ENCODE results near the gene TIMM17B. TPM values are rescaled to one million over a fixed set of nuclear protein-coding genes. Genes with fewer than 3 reads are reported as not detected.

The TIMM17B gene
- total and polyA plus RNA-seq, 2 of the 8 experiments (the other 6 are each of a cell fraction or from before 2014, with no cell fraction given) = 77.8 to 246 TPM

- H3K23ac ChIP-seq (ENCODE audit: insufficient read length) = no peak overlapping the region
- H4K5ac ChIP-seq (ENCODE audit: insufficient read length, low read depth, low read length) = no peak overlapping the region
- H3K4ac ChIP-seq (replicated peaks; ENCODE audit: insufficient read length, low read depth, low read length) = no peak overlapping the region
- no peak for TF ChIP-seq GABPA (IDR thresholded peaks at IDR 0.05; ENCODE audit: borderline replicate concordance, insufficient read depth, low read length)
- no peak for TF ChIP-seq JUN (IDR thresholded peaks at IDR 0.05; ENCODE audit: low read depth, low read length)
- no peak for TF ChIP-seq RFX5 (IDR thresholded peaks at IDR 0.05; ENCODE audit: borderline replicate concordance, low read depth, low read length)
- TF ChIP-seq, protein P1, sequence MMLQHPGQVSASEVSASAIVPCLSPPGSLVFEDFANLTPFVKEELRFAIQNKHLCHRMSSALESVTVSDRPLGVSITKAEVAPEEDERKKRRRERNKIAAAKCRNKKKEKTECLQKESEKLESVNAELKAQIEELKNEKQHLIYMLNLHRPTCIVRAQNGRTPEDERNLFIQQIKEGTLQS (IDR thresholded peaks at IDR 0.05; ENCODE audit: insufficient read depth, low read depth, low read length) = no peak
- TF ChIP-seq CHD1 (IDR thresholded peaks at IDR 0.05; ENCODE audit: low read depth, low read length) = no peak
- TF ChIP-seq TCF12 (IDR thresholded peaks at IDR 0.05; ENCODE audit: low read depth, low read length) = no peak
- no peak for TF ChIP-seq CBX5 (IDR thresholded peaks at IDR 0.05; ENCODE audit: low read depth, low read length)
- TF ChIP-seq CHD2 (IDR thresholded peaks at IDR 0.05; ENCODE audit: low read length) = no peak
- TF ChIP-seq EGR1 (IDR thresholded peaks at IDR 0.05; ENCODE audit: borderline replicate concordance, low read depth, low read length) = no peak
- H2BK15ac ChIP-seq (ENCODE audit: low read length) = no peak overlapping the region
- H3K56ac ChIP-seq (replicated peaks; ENCODE audit: insufficient read length, low read depth, low read length) = no peak overlapping the region
- H3K23me2 ChIP-seq (ENCODE audit: low read depth, low read length) = no peaks in the 10 kb centered on the region
- H4K8ac ChIP-seq (ENCODE audit: extremely low read depth, insufficient read depth, low read length) = no peak overlapping the region
- H3K9ac ChIP-seq (replicated peaks in 1 of 4; ENCODE audit: extremely low read depth in 1 of 4, low read depth in 3 of 4, low read length in 3 of 4) = no peak overlapping the region
- peaks cover 6 to 33% (median 16%) of the 10 kb centered on the region in 4 experiments; a peak in 6 of 8 replicates for H3K36me3 ChIP-seq (ENCODE audit: control insufficient read depth in 2 of 4, insufficient read depth in 4 of 4, low read length in 3 of 4)
- ChIA-PET CTCF (ENCODE audit: partially characterized antibody) (interaction anchor here (0.6 to 1.6 kb wide), 2 partner anchors 34 to 128 kb away, joined by 3 to 4 read pairs; no protein-coding TSS in a partner anchor), POLR2A (ENCODE audit: partially characterized antibody) (interaction anchor here (0.9 to 30.9 kb wide), 13 partner anchors 8 to 252 kb away, joined by 3 to 572 read pairs (median 4); partner anchors contain the start of gene SLC35A2)
- H2BK5ac ChIP-seq (ENCODE audit: low read depth, low read length) = no peak overlapping the region
- no peak overlapping the region for H2BK120ac ChIP-seq (replicated peaks; ENCODE audit: low read depth, low read length)
- H3K18ac ChIP-seq (ENCODE audit: extremely low read depth, low read length) = no peak overlapping the region
- no peak overlapping the region for H3K27ac ChIP-seq (ENCODE audit: low read depth, low read length)
- H3K14ac ChIP-seq (ENCODE audit: insufficient read length) = no peak overlapping the region
- peaks cover 0 to 6% (median 0%) of the 10 kb centered on the region in 4 experiments; a peak in 1 of 7 replicates for H3K4me1 ChIP-seq (replicated peaks in 1 of 4; ENCODE audit: control insufficient read depth in 3 of 4, insufficient read depth in 4 of 4, low read length in 3 of 4)
- no peak overlapping the region for H3K4me3 ChIP-seq (ENCODE audit: extremely low read depth in 1 of 4, insufficient read depth in 2 of 4, low read depth in 3 of 4, low read length in 4 of 4)
- FAIRE-seq (no peak), DNase-seq (ENCODE audit: low read depth in 1 of 2, low spot score in 2 of 2) (no peak)
- H3K79me1 ChIP-seq (ENCODE audit: low read depth, low read length) = no peaks in the 10 kb centered on the region
- H3K79me2 ChIP-seq (ENCODE audit: control insufficient read depth in 1 of 2, insufficient read depth in 2 of 2, low read length in 2 of 2) = peaks cover 0 to 10% of the 10 kb centered on the region in 2 experiments; a peak in 1 of 4 replicates
- no peak overlapping the region for H2BK20ac ChIP-seq (ENCODE audit: low read length)
- 95% methylated on average over 6 of the region's 6 CpGs; no CpG with 5 or more reads in 1 of the 2 experiments for WGBS, 2 experiments (ENCODE audit: extremely low coverage in 1 of 2, insufficient coverage in 1 of 2, insufficient read length in 1 of 2, insufficient replicate concordance in 2 of 2, low coverage in 1 of 2, low lambda C conversion rate in 2 of 2, missing lambda C conversion rate in 1 of 2)
- no peaks in the 10 kb centered on the region for H3K27me3 ChIP-seq (replicated peaks in 1 of 4; ENCODE audit: control insufficient read depth in 3 of 4, extremely low read depth in 1 of 4, insufficient read depth in 3 of 4, low read length in 3 of 4)
- H3K4me2 ChIP-seq (ENCODE audit: insufficient read depth in 1 of 2, low read depth in 2 of 2, low read length in 2 of 2) = no peak overlapping the region
- H2BK12ac ChIP-seq (ENCODE audit: low read depth, low read length) = no peak overlapping the region
- no peak overlapping the region for H2AK5ac ChIP-seq (ENCODE audit: low read depth, low read length)
- no peak overlapping the region for H4K91ac ChIP-seq (replicated peaks; ENCODE audit: insufficient read length, low read length)
- H2AFZ ChIP-seq (ENCODE audit: low read length) = no peak overlapping the region
- H3K9me3 ChIP-seq (ENCODE audit: insufficient read depth in 2 of 2, low read depth in 1 of 2, low read length in 1 of 2) = no peaks in the 10 kb centered on the region
- H4K20me1 ChIP-seq (replicated peaks in 1 of 2; ENCODE audit: control insufficient read depth in 1 of 2, insufficient read depth in 2 of 2, low read length in 2 of 2) = peaks cover 0 to 3% of the 10 kb centered on the region in 2 experiments
These were observed 5.7 kb upstream of the TIMM17B start for GRCh38 chrX:48903290-48903689.
